Panc1 (cell line): ENCODE measurements around the gene PRPF18. TPM values are rescaled to one million over a fixed set of nuclear protein-coding genes. Genes with fewer than 3 reads are reported as not detected.

Experiments used
- ATAC-seq: fragments of 200-7000 bp; cut with Tn5 transposase; 2 replicates; pipeline ENCODE4 v1.9.1; 2020; ENCODE audit warnings: mild to moderate bottlenecking, moderate library complexity
- BruUV-seq: library from RNA; stranded (reverse); fragments of 400-500 nt; replicated peaks from 2 replicates; lab custom pipeline; 2021; lab: Mats Ljungman, UMichigan
- CTCF ChIA-PET: fragments of 300-600 bp; sonication (Branson Sonifier 250); formaldehyde crosslinking; loops from one replicate; lab custom pipeline; 2022; ENCODE audit warnings: antibody characterized with exemption; lab: Charles Lee
- POLR2A ChIA-PET: fragments of 300-600 bp; sonication (Branson Sonifier 250); formaldehyde crosslinking; loops from one replicate; lab custom pipeline; 2022; ENCODE audit warnings: antibody characterized with exemption; lab: Charles Lee
- DNase-seq: peaks from one replicate; pipeline ENCODE4 v3.0.0-alpha.2; 2010; ENCODE audit warnings: low read depth, low spot score
- H3K27ac ChIP-seq: 2 replicates; pipeline ENCODE4 v1.5.1; 2011; ENCODE audit warnings: mild to moderate bottlenecking, low read length, inconsistent platforms
- H3K27me3 ChIP-seq: fragments of 200-500 bp; sonication (Bioruptor generic); 2 replicates; pipeline ENCODE4 v1.6.0; 2014; ENCODE audit warnings: low read length, inconsistent platforms; ENCODE audit not compliant: control insufficient read depth, insufficient read depth
- H3K36me3 ChIP-seq: fragments of 200-500 bp; sonication (Bioruptor generic); 2 replicates; pipeline ENCODE4 v1.5.1; 2014; ENCODE audit warnings: inconsistent platforms, mild to moderate bottlenecking, low read length, moderate library complexity; ENCODE audit not compliant: control insufficient read depth, insufficient read depth
- H3K4me1 ChIP-seq: 2 replicates; pipeline ENCODE4 v1.5.1; 2011; ENCODE audit warnings: inconsistent platforms, mild to moderate bottlenecking, low read length, moderate library complexity; ENCODE audit not compliant: control insufficient read depth, insufficient read depth
- H3K4me3 ChIP-seq, 2 experiments: 2 replicates each; pipeline ENCODE4 v1.5.1; 2011 to 2012; ENCODE audit warnings: low read depth in 2 of 2, low read length in 2 of 2, mild to moderate bottlenecking in 2 of 2, inconsistent platforms in 1 of 2, moderate library complexity in 1 of 2
- H3K9me3 ChIP-seq: fragments of 200-500 bp; sonication (Bioruptor generic); 2 replicates; pipeline ENCODE4 v1.5.1; 2014; ENCODE audit warnings: low read depth, mild to moderate bottlenecking, inconsistent platforms, low read length, moderate library complexity; ENCODE audit not compliant: control insufficient read depth, insufficient read depth
- POLR2AphosphoS5 ChIP-seq: IDR thresholded peaks from 2 replicates; pipeline ENCODE4 v1.6.1; 2012; ENCODE audit warnings: mild to moderate bottlenecking, low read depth, low read length, moderate library complexity
- SIN3A ChIP-seq: IDR thresholded peaks from 2 replicates; pipeline ENCODE4 v1.6.1; 2012; ENCODE audit warnings: low read depth, mild to moderate bottlenecking, low read length, moderate library complexity, borderline replicate concordance; ENCODE audit not compliant: insufficient read depth
- TCF7L2 ChIP-seq: IDR thresholded peaks from 2 replicates; pipeline ENCODE4 v1.6.1; 2011; ENCODE audit warnings: mild to moderate bottlenecking, low read depth, low read length, inconsistent platforms
- in situ Hi-C: cut with HindIII; loops from 2 replicates; pipeline ENCODE4 v1.10.0; 2016; ENCODE audit warnings: low sequenced_read_pairs, low pct_unique_long_range_greater_than_20kb
- intact Hi-C: fragments of 100-400 bp; cut with micrococcal nuclease; formaldehyde crosslinking; loops from one replicate; pipeline ENCODE4 v1.10.0; 2022; ENCODE audit not compliant: unreplicated experiment
- total RNA-seq: library from RNA; stranded (reverse); gene quantifications from one replicate; pipeline ENCODE4 v1.2.1, GENCODE V29; 2021; ENCODE audit not compliant: unreplicated experiment
- TF ChIP-seq, protein P1 (sequence below): fragments of 450-650 bp; IDR thresholded peaks from 2 replicates; pipeline ENCODE4 v1.5.1; 2017; ENCODE audit warnings: mild to moderate bottlenecking
- TF ChIP-seq, protein P2 (sequence below), 2 experiments: IDR thresholded peaks; 2 replicates each; pipeline ENCODE4 v1.6.1; 2011 to 2012; ENCODE audit warnings: low read depth in 2 of 2, control low read depth in 1 of 2, low read length in 1 of 2, mild to moderate bottlenecking in 1 of 2, moderate library complexity in 1 of 2; ENCODE audit not compliant: insufficient read depth in 1 of 2

Gene PRPF18
- total RNA-seq, 1 experiment from 2014 or later: 12.0 TPM

DNA sequence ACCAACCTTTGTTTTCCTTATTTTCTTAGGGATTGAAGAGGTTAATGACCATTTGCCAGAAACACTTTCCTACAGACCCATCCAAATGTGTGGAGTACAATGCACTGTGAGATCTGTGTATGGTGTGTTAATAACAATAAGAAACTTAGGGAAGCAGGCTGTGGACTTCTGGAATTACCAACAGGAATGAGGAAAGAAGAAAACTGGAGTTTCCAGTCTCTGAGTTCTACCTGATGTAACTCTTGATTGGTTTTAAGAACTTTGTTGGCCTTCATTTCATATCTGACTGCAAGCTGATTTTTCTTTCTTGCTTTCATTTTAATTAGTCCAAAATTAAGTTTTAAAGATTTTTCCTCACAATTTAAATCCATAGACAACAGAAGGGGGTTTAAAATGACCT lies 43.5 kb downstream of the PRPF18 start:
- H3K36me3 ChIP-seq: no peaks in the 10 kb centered on the region
- CTCF ChIA-PET: no interaction called here

DNA sequence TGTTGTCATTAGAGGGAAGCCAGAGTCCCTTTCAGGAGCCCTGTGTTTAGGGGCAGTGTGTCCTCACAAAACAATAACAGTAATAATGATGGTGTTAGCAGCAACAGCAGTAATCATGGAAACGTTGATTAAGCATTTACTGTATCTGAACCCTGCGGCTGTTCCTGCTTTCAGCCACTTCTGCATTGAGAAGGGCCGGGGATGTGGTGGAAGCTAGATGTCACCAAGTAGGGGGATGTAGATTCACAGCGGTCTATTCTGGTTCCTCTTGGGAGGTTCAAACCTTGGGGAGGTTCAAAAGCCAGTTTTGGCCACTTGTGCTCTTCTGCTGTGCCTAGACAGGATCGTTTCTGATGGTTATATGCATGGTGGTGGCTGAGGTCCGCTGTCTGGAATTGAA lies 44.8 kb downstream of the PRPF18 start:
- no peaks in the 10 kb centered on the region for H3K9me3 ChIP-seq
- H3K4me3 ChIP-seq: no peak overlapping the region
- TF ChIP-seq TCF7L2: no peak
- no peak for TF ChIP-seq POLR2AphosphoS5
- TF ChIP-seq, protein P1, sequence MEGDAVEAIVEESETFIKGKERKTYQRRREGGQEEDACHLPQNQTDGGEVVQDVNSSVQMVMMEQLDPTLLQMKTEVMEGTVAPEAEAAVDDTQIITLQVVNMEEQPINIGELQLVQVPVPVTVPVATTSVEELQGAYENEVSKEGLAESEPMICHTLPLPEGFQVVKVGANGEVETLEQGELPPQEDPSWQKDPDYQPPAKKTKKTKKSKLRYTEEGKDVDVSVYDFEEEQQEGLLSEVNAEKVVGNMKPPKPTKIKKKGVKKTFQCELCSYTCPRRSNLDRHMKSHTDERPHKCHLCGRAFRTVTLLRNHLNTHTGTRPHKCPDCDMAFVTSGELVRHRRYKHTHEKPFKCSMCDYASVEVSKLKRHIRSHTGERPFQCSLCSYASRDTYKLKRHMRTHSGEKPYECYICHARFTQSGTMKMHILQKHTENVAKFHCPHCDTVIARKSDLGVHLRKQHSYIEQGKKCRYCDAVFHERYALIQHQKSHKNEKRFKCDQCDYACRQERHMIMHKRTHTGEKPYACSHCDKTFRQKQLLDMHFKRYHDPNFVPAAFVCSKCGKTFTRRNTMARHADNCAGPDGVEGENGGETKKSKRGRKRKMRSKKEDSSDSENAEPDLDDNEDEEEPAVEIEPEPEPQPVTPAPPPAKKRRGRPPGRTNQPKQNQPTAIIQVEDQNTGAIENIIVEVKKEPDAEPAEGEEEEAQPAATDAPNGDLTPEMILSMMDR: no peak
- TF ChIP-seq, protein P2, sequence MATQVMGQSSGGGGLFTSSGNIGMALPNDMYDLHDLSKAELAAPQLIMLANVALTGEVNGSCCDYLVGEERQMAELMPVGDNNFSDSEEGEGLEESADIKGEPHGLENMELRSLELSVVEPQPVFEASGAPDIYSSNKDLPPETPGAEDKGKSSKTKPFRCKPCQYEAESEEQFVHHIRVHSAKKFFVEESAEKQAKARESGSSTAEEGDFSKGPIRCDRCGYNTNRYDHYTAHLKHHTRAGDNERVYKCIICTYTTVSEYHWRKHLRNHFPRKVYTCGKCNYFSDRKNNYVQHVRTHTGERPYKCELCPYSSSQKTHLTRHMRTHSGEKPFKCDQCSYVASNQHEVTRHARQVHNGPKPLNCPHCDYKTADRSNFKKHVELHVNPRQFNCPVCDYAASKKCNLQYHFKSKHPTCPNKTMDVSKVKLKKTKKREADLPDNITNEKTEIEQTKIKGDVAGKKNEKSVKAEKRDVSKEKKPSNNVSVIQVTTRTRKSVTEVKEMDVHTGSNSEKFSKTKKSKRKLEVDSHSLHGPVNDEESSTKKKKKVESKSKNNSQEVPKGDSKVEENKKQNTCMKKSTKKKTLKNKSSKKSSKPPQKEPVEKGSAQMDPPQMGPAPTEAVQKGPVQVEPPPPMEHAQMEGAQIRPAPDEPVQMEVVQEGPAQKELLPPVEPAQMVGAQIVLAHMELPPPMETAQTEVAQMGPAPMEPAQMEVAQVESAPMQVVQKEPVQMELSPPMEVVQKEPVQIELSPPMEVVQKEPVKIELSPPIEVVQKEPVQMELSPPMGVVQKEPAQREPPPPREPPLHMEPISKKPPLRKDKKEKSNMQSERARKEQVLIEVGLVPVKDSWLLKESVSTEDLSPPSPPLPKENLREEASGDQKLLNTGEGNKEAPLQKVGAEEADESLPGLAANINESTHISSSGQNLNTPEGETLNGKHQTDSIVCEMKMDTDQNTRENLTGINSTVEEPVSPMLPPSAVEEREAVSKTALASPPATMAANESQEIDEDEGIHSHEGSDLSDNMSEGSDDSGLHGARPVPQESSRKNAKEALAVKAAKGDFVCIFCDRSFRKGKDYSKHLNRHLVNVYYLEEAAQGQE (IDR thresholded peaks at IDR 0.05; ENCODE audit: insufficient read depth in 1 of 2, low read depth in 2 of 2, low read length in 1 of 2): no peak
- no peak for TF ChIP-seq SIN3A
- intact Hi-C loops (no loop called here), in situ Hi-C loops (no loop called here)
- DNase-seq (no peak), ATAC-seq (no peak)
- ChIA-PET CTCF (no interaction called here), POLR2A (no interaction called here)
- no TSS peak for BruUV-seq
- no peaks in the 10 kb centered on the region for H3K27me3 ChIP-seq
- H3K4me1 ChIP-seq: no peaks in the 10 kb centered on the region
- H3K36me3 ChIP-seq: no peaks in the 10 kb centered on the region
- H3K27ac ChIP-seq: no peak overlapping the region

More for the DNA sequence above, 43.5 kb downstream of the PRPF18 start:
- in situ Hi-C loops: no loop called here
- BruUV-seq: no TSS peak
- POLR2A ChIA-PET: no interaction called here
- DNase-seq (no peak), ATAC-seq (no peak)
- Histone ChIP-seq H3K4me3 (no peak overlapping the region), H3K27ac (no peak overlapping the region), H3K9me3 (no peaks in the 10 kb centered on the region), H3K4me1 (no peaks in the 10 kb centered on the region), H3K27me3 (no peaks in the 10 kb centered on the region)
- intact Hi-C loops: no loop called here
- TF ChIP-seq, protein P2 (IDR thresholded peaks at IDR 0.05; ENCODE audit: insufficient read depth in 1 of 2, low read depth in 2 of 2, low read length in 1 of 2): no peak
- TF ChIP-seq SIN3A (no peak), POLR2AphosphoS5 (no peak), TCF7L2 (no peak)
- TF ChIP-seq, protein P1: no peak
